Activated CD4-positive, alpha-beta T cell treated with anti-CD3 and anti-CD28 coated beads for 48 hours (primary cell): ENCODE results near the gene TTF2.

Source experiments
- DNase-seq: peaks from one replicate; pipeline ENCODE4 v3.0.0-alpha.2; 2020

The TTF2 gene

DNA sequence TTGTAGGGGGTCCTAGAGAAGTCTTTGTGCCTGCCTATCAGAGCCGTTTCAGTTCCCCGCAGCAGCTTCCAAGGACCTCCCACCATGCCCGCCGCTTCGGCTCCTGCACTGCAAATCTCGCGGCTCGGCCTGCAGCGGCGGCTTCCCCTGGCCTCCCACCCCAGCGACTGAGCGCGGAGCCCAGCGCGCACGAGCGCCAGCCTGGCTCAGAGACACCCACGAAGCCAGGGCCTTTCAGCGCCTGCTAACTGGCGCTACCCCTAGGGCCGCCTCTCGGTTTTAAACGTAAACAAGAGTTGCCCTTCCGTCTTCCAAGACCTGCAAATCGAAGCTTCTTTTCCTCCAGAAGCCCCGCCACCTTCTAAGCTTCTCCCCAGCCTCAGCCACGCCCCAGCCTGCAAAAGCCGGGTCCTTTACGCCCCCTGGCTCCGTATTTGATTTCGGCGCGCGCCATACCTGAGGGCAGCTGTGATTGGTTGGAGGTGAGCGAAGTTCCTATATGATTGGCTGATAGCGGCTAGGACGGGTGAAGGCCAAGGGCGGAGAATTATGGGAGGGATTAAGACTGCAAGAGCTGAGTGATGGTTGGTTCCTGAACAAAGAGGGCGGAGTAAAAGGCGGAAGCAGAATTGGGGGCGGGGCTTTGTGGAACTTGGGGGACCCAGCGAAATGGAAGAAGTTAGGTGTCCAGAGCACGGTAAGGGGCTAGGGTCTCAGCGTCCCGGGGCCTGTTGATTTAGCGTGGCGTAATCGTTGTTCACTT is at the start of gene TTF2:
TSS of gene TTF2 (plus strand) at position 649 of the 763 bp plus-strand sequence. CDS start at position 670, 21 bp downstream.
- peak; percentile 97 for DNase-seq

DNA sequence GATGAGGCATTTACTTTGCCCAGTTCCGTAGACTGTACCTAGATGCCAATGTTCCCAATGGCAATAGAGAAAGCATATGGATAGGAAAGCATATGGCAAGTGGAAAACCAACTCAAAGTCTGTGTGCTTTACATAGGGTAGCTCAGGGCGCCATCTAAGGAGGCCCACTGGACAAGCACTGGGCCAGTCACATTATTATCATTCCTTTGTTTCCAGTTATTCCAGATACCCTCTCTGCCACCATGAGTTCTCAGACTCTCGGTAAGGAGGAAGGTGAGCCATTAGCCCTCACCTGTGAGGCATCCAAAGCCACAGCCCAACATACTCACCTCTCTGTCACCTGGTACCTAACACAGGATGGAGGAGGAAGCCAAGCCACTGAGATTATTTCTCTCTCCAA is 48.8 kb upstream of the TTF2 start:
- DNase-seq, result no peak

DNA sequence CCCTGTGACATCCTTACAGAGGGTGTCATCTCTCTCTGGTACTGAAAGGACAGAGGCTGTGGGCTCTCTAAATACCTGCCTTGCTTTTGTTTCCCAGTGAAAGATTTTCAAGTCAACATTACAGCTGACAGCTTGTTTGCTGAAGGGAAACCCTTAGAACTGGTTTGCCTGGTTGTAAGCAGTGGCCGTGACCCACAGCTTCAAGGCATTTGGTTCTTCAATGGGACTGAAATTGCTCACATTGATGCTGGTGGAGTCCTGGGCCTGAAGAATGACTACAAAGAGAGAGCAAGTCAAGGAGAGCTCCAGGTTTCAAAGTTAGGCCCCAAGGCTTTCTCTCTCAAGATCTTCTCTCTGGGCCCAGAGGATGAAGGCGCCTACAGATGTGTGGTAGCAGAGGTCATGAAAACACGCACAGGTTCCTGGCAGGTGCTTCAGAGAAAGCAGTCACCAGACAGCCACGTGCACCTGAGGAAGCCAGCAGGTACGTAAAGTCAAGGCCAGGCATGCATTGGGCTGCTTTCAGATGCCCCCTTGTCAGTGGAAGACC is 46.7 kb upstream of the TTF2 start:
- DNase-seq, result no peak

DNA sequence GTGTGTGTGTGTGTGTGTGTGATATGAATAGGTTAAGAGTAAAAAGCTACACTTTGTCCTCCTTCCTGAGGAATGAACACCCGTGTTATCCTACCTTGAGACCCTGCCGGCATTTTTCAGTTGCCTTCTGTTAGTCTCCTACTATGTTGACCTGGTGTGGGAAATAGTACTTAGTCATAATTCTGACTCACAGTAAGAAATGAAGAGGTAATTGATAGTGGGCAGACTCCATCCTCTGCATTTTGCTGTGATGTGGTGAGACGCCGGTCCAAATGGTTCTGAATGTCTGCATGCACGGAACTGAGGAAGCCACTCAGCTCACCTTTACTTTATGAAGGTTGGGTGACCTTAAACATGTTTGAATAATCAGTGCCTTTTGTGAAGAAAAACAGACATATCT is 45.9 kb upstream of the TTF2 start:
- no peak for DNase-seq

DNA sequence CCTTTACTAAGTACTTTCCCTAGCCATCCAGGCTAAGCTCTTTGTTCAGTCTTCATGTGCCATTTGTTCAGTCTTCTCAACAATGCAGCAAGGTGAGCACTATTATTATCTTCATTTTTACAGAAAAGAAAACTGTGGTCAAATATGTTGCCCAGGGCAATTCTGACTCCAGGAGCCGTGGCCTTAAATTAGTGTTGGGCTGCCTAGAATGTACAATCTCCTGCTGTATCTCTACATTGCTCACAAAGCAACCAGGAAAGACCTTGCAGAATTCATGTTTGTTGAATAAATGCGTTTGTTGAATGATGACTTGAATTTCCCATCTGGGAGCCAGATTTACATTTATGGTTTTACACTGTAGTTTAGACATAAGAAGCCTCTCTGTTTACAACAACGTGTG is 44.4 kb upstream of the TTF2 start:
- DNase-seq, result no peak

DNA sequence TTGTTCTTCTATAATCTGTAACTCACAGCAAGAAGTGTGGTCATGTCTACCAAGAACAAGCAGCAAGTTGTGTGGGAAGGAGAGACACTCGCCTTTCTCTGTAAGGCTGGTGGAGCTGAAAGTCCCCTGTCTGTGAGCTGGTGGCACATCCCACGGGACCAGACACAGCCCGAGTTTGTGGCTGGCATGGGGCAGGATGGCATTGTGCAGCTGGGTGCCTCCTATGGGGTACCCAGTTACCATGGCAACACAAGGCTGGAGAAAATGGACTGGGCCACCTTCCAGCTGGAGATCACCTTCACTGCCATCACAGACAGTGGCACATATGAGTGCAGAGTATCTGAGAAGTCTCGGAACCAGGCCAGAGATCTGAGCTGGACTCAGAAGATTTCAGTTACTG is 43.1 kb upstream of the TTF2 start:
- DNase-seq, result no peak

DNA sequence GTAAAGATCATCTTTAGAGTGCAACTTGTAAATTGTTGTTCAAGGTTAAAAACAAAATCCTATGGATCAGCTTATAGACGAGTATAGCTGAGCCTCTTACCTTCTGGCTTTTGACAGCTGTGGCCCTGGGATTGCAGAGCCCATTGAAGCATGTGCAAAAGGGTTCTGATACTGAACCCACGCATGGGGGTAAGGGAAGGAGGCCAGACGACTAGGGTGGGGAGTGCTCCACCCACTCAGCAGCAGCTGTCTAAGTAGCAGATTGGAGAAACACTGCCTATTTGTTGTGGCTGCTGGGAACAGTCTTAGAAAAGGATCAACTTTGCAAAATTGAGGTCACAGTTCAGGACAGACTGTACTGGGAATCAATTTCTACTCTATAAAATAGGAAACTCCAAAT is 42.5 kb upstream of the TTF2 start:
- DNase-seq, result no peak

DNA sequence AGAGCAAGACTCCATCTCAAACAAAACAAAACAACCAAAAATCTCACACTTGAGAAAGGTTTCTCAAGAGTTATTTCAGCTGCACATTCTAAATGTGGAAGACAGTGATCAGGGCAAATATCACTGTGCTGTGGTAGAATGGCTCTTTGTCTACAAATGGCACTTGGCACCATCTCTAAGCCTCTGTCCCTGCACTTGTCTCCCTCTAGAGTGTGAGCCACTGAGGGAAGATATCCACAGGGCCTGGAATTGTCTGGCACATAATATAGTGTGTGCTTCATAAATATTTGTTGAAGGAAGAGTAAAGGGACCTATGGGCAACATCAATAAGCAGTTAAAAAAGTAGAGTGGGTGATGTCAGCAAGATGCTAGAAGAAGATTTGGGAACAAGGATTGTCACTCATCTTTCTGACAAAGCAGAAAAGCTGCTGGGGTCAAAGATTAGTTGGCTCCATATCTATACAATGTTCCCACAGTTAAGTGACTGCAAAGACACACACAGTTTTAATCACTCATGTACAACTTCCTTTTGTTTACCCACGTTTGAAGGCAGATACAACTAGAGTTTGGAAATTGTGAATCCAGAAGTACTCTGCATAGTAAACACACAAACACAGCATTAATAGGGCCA is 39.5 kb upstream of the TTF2 start:
- no peak for DNase-seq

DNA sequence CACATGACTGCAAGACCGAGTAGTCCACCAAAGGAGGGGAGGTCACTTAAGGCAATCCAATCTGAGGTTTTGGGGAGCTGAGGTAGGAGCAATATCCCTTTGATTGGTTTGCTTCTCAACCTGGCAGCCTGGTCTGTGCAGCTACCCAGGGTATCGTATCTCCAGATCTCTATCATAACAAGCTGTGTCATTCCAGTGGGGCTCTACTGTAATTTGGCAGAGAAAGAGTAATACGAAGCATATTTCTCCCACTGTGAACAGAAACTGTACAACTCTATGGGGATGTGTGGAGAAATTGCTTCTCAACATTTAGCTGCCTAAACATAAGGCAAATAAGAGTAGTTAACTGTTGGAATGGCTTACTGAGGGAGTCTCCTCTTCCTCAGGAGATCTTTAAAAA is 38.0 kb upstream of the TTF2 start:
- DNase-seq, result no peak

DNA sequence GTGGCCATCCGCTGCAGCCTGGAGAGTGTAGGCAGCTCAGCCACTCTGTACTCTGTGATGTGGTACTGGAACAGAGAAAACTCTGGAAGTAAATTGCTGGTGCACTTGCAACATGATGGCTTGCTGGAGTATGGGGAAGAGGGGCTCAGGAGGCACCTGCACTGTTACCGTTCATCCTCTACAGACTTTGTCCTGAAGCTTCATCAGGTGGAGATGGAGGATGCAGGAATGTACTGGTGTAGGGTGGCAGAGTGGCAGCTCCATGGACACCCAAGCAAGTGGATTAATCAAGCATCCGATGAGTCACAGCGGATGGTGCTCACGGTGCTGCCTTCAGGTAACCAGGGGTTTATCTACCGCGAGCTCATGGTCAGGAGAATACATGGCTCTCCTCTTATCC is 34.6 kb upstream of the TTF2 start:
- DNase-seq, result no peak

DNA sequence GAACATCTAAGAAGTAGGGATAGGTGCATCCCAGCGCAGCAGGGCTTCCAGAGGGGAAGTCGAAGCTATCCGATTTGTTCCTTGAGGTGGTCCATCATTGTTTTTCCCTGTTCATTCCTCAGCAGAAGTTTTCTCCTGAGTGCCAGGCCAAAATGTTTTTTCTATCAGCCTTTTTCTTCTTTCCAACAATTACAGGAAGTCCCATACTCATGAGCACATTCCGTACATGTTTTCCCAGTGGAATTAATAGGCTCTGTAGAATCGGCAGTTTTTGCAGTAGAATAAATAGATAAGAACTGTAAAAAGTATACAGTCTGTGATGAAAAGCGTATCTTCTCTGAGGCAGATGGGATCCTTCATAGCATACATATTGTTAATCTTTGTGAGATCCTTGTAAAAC is 33.8 kb upstream of the TTF2 start:
- DNase-seq, result no peak

DNA sequence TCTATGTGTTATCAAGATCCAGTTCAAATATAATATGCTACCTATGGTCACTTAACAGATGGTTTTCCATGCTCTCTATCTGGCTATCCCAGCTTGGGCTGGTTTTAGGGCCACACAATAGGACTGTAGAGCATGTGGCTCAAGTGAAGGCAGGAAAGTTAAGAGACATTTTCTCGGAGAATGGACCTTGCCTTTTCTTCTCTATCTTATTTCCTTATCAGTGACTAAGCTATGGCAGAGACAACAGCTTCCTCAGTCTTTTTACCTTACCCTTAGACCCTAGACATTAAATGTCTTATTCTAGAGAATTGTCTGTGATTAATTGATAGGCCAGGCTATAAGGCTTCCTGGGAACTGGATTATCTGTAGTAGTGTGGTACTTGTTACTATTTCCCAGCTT is 30.4 kb upstream of the TTF2 start:
- DNase-seq, result no peak

DNA sequence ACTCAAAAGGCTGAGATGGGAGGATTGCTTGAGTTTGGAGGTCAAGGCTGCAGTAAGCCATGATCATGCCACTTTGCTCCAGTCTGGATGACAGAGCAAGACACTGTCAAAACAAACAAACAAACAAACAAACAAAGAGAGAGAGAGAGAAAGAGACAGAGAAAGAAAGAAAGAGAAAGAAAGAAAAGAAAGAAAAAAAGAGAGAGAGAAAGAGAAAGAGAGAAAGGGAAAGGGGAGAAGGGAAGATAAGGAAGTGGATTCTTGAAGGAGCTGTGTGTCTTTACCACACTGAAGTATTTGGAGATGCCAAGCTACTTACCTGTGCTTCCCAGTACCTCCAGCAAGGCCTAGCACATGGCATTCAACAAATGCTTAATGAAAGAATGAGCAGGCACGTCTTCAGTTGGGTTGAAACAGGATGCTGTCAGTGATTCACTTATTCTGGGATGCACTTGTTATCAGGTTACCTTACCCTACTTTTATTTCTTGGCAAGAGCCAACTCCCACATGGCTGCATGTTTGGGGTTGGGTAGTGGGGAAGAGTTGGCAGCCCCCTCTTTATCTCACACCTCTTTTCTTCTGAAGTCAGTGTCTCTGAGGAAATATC is 29.8 kb upstream of the TTF2 start:
- no peak for DNase-seq

DNA sequence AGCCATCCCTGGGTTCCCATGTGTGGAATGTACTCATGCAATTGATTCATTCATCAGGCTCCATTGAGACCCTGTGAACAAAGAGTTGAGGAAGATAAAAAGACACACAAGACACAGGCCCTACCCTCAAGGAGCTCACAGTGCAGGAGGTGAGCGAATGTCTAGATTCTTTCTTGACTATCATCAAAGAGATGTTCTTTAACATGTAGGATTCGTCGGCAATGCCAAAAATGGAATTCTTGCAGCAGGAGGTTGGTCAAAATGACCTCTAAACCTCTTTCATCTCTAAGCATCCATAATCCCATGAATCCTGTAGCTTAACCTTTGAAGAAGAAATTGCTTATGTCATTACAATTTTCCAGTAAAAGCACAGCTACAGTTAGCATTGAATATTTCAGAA is 27.9 kb upstream of the TTF2 start:
- no peak for DNase-seq

DNA sequence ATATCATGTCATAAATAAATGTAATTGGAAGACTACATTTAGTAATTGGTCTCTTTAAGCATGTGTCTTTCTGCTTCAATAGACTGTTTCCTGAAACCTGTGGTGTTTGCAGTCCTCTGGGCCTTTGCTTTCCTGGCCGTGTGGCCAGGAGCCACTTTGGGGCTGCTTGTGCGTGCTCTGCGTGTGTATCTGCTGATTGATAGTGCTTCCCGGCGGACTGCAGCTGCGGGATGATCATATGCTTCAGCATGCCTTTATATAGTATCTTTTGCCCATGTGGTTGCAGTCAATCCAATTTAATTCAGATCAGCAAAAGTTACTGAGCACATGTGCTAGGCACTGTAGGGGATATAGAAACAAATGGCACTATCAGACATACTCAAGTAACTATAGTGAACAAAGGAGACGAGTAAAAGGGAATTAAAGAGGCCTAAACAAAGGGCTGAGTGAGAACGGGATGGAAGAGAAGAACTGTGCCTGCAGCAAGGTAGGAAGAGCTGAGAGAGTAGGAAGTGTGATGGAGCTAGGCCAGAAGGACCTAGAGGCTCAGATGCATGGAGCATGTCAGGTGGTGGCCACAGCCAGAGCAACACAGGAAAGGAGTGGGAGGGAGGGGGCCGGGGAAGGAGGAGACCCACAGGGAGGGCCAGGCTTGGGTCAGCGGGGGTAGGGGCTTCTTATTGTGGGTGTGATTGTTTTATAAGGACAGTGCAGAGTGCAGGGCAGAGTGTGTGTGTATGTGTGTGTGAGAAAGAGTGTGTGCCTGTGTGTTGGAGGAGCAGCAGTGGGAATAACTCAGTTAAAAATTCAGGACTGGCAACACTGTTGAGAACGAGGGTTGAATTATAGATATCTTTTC is 27.2 kb upstream of the TTF2 start:
- no peak for DNase-seq

DNA sequence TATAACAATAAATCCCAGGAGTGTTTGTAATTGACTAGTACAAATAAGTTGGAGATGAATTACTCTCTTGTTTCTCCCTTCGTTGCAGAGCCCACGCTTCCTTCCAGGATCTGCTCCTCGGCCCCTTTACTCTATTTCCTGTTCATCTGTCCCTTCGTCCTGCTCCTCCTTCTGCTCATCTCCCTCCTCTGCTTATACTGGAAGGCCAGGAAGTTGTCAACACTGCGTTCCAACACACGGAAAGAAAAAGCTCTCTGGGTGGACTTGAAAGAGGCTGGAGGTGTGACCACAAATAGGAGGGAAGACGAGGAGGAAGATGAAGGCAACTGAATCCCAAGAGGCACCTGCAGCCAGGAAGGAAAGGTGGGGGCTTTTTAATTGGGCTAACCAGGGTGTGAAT is 26.4 kb upstream of the TTF2 start:
- no peak for DNase-seq

DNA sequence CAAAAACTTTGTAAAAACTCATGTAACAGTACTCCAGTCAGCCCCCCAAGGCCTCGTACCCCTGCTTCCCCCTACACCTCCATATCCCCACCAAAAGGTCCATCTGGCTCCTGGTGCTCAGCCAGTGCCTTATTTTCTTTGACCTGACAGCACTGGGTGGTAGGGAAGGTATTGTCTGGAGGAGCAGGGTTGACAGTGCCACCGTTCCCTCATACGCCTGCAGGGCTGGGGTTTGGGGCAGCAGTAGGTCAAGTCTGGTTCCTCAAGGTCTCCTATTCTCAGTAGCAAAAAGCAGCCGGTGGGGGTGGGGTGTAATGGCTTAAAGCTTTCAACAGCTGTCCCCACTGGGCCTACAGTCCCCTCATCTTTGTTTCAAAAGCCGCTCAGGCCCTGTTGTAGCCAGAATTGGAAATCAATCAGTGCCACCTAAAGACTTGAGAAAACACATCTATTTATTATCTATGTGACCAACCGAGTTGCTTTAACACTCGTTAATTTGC is 25.3 kb upstream of the TTF2 start:
- no peak for DNase-seq

DNA sequence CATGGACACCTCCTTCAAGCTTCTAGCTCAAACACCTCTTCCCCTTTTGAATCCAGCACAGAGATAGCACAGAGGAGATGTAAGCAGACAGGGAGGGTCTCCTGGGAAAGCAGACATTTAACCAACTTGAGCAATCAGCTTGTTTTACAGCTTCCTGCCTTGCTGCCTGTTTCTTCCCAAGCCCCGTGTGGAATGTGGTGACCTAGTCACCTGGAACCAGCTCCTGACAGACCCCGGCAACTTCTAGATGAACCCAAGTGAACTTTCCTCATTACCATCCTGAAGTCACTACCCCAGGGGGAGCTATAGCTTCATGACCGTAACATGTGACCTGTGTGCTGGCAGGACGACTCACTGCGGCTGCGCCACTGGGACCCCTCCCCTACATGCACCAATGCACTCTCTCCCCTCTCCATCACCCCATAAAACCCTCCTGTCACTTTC is 24.1 kb upstream of the TTF2 start:
- DNase-seq, result no peak

DNA sequence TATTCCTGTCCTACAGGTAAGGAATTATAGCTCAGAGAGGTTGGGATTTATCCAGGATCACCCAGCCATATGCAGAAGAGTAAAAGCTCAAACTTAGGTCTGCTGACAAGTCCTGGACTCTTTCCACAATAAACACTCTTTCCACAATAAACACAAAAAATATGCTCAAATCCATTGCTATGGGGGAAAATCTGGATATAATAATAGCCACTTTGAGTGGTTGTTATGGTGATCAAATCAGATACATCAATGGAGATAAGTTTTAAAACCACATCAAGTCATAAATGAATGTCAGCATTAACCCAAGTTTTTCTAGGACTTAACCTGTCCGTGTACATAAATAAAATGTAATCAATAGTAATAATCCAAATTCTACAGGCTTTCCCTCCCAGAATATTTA is 22.3 kb upstream of the TTF2 start:
- no peak for DNase-seq

DNA sequence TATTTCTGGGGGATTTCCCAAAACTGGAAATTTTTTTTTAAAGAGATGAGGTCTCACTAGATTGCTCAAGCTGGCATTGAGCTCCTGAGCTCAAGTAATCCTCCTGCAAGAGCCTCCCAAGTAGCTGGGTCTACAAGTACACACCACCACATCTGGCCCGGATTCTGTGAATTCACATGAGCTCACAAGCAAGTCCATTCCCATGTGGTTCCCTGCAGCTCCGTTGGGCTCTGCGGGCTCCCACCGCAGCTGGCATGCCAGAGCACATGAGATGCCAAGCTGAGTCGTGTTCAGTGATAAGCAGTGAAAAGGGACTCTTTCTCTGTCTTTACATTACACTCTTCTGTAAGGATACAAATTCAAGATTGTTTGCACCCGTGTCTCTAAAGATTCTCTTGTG is 21.9 kb upstream of the TTF2 start:
- no peak for DNase-seq

DNA sequence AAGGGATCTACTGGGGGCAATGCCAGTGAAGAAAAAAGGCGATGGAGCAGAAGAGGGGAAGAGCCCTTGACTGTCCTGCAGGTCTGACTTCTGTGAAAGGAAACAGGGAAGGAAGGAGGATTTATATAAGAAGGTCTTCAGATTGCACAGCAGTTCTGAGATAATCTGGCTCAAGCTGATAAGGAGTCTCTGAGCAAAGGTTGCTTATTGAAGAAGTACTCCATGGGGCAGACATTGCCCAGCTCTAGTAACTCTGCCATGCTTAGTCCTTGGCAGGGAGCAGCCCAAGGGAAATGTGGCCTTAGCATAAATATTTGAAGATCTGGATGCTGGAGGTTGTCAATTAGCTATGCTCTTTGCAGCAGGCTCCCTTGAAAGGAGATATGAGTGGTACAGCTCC is 15.9 kb upstream of the TTF2 start:
- no peak for DNase-seq

DNA sequence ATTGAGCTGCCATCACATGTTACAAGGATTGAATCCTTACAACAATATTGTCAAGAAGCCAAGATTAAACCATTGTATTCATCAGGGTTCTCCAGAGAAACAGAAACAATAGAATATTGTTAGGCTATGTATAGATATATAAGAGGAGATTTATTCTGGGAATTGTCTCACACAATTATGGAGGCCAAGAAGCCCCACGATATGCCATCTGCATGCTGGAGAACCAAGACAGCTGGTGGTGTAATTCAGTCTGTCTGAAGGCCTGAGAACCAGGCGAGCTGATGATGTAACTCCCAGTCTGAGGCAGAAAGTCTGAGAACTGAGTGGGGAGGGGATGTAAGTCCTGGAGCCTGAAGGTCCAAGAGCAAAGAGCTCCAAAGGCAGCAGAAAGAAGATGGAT is 14.5 kb upstream of the TTF2 start:
- DNase-seq, result no peak

DNA sequence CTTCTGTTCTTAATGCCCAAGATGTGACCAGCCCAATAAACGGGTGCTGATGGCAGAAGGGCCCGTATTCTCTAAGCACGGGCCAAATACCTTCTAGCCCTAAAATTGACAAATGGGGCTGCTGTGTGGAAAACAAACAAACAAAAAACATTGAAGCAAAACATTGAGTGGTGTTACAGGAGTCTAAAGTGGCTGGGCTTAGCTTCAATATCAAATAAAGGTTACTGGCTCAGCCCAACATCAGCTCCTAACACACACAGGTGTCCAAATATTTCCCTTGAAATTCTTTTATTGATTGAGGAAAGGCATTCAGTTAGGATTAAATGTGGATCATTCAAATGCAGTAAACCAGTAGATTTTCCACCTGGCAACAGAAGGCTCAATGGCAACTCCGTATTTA is 13.3 kb upstream of the TTF2 start:
- no peak for DNase-seq
